Peyer's patch (tissue), 4 donors: ENCODE data around the gene CD33.

Experiments
- CTCF ChIP-seq, 6 experiments: fragments of 450-650 bp in 4 of 6; fragments of 200-600 bp in 2 of 6; sonication (generic) in 1 of 6; IDR thresholded peaks; one replicate each; pipeline ENCODE4 v1.5.1; 2017 to 2019; ENCODE audit warnings: antibody characterized with exemption in 6 of 6, mild to moderate bottlenecking in 3 of 6, moderate library complexity in 1 of 6
- POLR2A ChIP-seq, 2 donors: fragments of 450-650 bp; IDR thresholded peaks; one replicate each; pipeline ENCODE4 v1.5.1; 2017; ENCODE audit warnings: antibody characterized with exemption in 2 of 2, mild to moderate bottlenecking in 2 of 2, moderate library complexity in 2 of 2

GRCh38 chr19:51263808-51264207, 38.9 kb downstream of the CD33 start:
- TF ChIP-seq CTCF (IDR thresholded peaks at IDR 0.05), result no peak
- TF ChIP-seq POLR2A (IDR thresholded peaks at IDR 0.05), result no peak
